H1 (cell line): ENCODE measurements around the gene CXXC5. TPM values are rescaled to one million over a fixed set of nuclear protein-coding genes. Genes with fewer than 3 reads are reported as not detected.

Source experiments
- CHD1 ChIP-seq: IDR thresholded peaks from 2 replicates; pipeline ENCODE4 v1.6.1; 2012; ENCODE audit warnings: low read depth, low read length, improper control_type of control experiment
- CTCF ChIP-seq, 3 experiments: IDR thresholded peaks; 1 replicate in 2 of 3; 2 replicates in 1 of 3; pipeline versions ENCODE4 v1.5.1 to v1.6.1; 2011; ENCODE audit warnings: low read length in 3 of 3, mild to moderate bottlenecking in 3 of 3, inconsistent platforms in 2 of 3, low read depth in 1 of 3, moderate library complexity in 1 of 3; ENCODE audit not compliant: insufficient read depth in 1 of 3; ENCODE audit errors: control extremely low read depth in 1 of 3
- HDAC2 ChIP-seq, 2 experiments: fragments of 300-600 bp in 1 of 2; sonication (generic) in 1 of 2; IDR thresholded peaks; 2 replicates each; pipeline ENCODE4 v1.6.1; 2011 to 2012; ENCODE audit warnings: low read depth in 2 of 2, low read length in 2 of 2, mild to moderate bottlenecking in 2 of 2, moderate library complexity in 2 of 2, borderline replicate concordance in 1 of 2, inconsistent platforms in 1 of 2
- JUND ChIP-seq: IDR thresholded peaks from 2 replicates; pipeline ENCODE4 v1.6.1; 2011; ENCODE audit warnings: mild to moderate bottlenecking, improper control_type of control experiment, low read length
- KDM4A ChIP-seq: IDR thresholded peaks from one replicate; pipeline ENCODE4 v1.7.1; 2012; ENCODE audit warnings: low read depth, mild to moderate bottlenecking, moderate library complexity, low read length, inconsistent platforms; ENCODE audit not compliant: severe bottlenecking
- POLR2A ChIP-seq, 2 experiments: IDR thresholded peaks; 1 replicate in 1 of 2; 2 replicates in 1 of 2; pipeline ENCODE4 v1.6.1; 2011; ENCODE audit warnings: low read depth in 2 of 2, low read length in 2 of 2, mild to moderate bottlenecking in 2 of 2; ENCODE audit errors: control extremely low read depth in 1 of 2
- RAD21 ChIP-seq, 2 experiments: IDR thresholded peaks in 1 of 2; conservative IDR thresholded peaks in 1 of 2; 2 replicates each; pipeline ENCODE4 v1.6.1; 2011; ENCODE audit warnings: low read depth in 2 of 2, low read length in 2 of 2, improper control_type of control experiment in 1 of 2, inconsistent platforms in 1 of 2, mild to moderate bottlenecking in 1 of 2, moderate library complexity in 1 of 2
- SP4 ChIP-seq: IDR thresholded peaks from 2 replicates; pipeline ENCODE4 v1.6.1; 2012; ENCODE audit warnings: low read length, inconsistent platforms
- TAF7 ChIP-seq: optimal IDR thresholded peaks from 2 replicates; pipeline ENCODE3; 2011; ENCODE audit warnings: low read depth, mild to moderate bottlenecking, inconsistent platforms, low read length, moderate library complexity, borderline replicate concordance
- YY1 ChIP-seq: IDR thresholded peaks from 2 replicates; pipeline ENCODE4 v1.6.1; 2011; ENCODE audit warnings: low read depth, mild to moderate bottlenecking, low read length
- polyA plus RNA-seq, 7 experiments: library from polyadenylated mRNA; depleted of rRNA in 3 of 7; stranded (reverse) in 5 of 7; unstranded in 2 of 7; fragments of >200 nt in 5 of 7; fragments of 200-250 nt in 2 of 7; gene quantifications; 1 replicate in 5 of 7; 2 replicates in 1 of 7; 4 replicates in 1 of 7; pipeline versions ENCODE4 v1.2.1 to v1.2.3, GENCODE V29; 2011 to 2013; ENCODE audit warnings: missing spikeins in 2 of 7, mixed read lengths in 2 of 7
- total RNA-seq: library from RNA; stranded (reverse); fragmentation: NEBNext Ultra II Directional; extraction: Animal tissue kit (Norgen Biotek cat#: 25700); gene quantifications from 2 replicates; pipeline ENCODE4 v1.2.1, GENCODE V29; 2021

CXXC5 gene
- total and polyA plus RNA-seq, 2 of the 8 experiments (the other 6 are each of a cell fraction or from before 2014, with no cell fraction given) = 61.4 to 74.0 TPM

- TF ChIP-seq KDM4A (no peak), YY1 (no peak), JUND (peak; percentile 79; the same call in 1 of the 2 replicates), TAF7 (peak; percentile 24), SP4 (peak; percentile 53; the same call in 1 of the 2 replicates), POLR2A (IDR thresholded peaks at IDR 0.05; ENCODE audit: control extremely low read depth in 1 of 2, low read depth in 2 of 2, low read length in 2 of 2) (no peak), CHD1 (no peak), RAD21 (IDR thresholded peaks at IDR 0.05 in 1 of 2, conservative IDR thresholded peaks at IDR 0.05 in 1 of 2; ENCODE audit: low read depth in 2 of 2, low read length in 2 of 2) (peak in 1 of 2 experiments; percentile 13; a peak in 1 of 4 replicates), HDAC2 (IDR thresholded peaks at IDR 0.05; ENCODE audit: borderline replicate concordance in 1 of 2, low read depth in 2 of 2, low read length in 2 of 2) (peak; percentile 81 to 96), CTCF (IDR thresholded peaks at IDR 0.05; ENCODE audit: control extremely low read depth in 1 of 3, insufficient read depth in 1 of 3, low read depth in 1 of 3, low read length in 3 of 3) (no peak)
Measured at GRCh38 chr5:139698490-139699146, 50.5 kb downstream of the CXXC5 start (continued).
